ENCODE measurements around the gene CNNM4.

- TF ChIP-seq EP300 (IDR thresholded peaks at IDR 0.05; ENCODE audit: low read depth): no peak
- no peak for TF ChIP-seq POLR2A (IDR thresholded peaks at IDR 0.05)
- TF ChIP-seq CTCF (IDR thresholded peaks at IDR 0.05): no peak
- no peak for TF ChIP-seq POLR2AphosphoS5 (IDR thresholded peaks at IDR 0.05)
Measured at GRCh38 chr2:96847586-96847985, 86.9 kb downstream of the CNNM4 start.
